G401.6 (cell line): ENCODE data around the gene USF1.
A peak's percentile ranks its signal among the peaks of the same experiment; 100 is the strongest.
"Not testable (repeated sequence)": the region's sequence is repeated elsewhere in the genome, so short reads cannot be mapped to it uniquely, and the experiment has no call there.

Experiments used
- FAIRE-seq: peaks from 2 replicates; lab custom pipeline; 2012; peaks lifted over from hg19 to GRCh38; lab: Jason Lieb, UNC

Gene USF1

DNA sequence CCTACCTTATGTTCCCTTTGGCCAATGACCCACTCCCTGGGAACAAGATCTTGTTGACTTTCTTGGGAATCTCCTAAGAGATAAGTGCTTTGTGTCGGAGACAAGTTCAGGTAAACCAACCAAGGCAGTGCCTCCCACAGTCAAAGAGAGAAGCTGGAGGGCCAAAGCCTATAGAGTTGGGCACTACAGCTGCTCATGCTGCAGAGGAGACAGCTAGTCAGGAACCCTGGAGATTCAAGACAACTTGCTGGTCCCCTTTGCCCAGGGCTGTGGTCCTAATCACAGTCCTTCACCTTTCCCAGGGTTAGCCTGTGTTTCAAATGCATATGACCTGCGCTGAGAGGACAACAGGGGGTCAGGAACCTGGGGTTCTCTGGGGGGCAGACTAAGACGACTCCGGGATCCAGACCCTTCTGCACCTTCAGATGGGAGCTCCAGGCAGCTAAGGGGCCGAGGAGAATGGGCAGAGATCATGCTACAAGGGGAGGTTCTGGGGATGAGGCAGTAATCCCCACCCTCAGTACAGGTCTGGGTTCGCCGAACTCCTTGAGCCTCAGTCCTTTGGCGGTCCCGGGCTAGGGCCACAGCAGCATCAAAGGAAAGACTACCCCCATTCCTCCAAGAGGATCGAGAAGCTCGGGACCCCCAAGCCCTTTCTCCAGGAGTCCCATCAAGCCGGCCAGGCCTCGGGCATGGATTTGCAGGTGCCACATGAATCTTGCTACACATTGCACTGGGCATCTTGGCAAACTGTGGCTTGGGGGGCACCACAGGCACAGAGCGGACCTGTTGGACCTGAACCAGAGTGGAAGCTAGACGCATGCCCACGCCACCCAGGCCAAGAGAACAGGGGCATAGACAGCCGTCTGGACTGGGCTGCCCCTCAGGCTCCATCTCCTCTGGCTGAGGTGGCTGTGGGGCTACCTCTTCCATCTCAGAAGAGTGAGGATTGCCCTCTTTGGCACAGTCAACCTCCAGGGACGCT lies 2.0 kb upstream of the USF1 start:
- FAIRE-seq: no peak

- no peak for FAIRE-seq
Measured at GRCh38 chr1:161046605-161047228, 940 bp upstream of the USF1 start.

DNA sequence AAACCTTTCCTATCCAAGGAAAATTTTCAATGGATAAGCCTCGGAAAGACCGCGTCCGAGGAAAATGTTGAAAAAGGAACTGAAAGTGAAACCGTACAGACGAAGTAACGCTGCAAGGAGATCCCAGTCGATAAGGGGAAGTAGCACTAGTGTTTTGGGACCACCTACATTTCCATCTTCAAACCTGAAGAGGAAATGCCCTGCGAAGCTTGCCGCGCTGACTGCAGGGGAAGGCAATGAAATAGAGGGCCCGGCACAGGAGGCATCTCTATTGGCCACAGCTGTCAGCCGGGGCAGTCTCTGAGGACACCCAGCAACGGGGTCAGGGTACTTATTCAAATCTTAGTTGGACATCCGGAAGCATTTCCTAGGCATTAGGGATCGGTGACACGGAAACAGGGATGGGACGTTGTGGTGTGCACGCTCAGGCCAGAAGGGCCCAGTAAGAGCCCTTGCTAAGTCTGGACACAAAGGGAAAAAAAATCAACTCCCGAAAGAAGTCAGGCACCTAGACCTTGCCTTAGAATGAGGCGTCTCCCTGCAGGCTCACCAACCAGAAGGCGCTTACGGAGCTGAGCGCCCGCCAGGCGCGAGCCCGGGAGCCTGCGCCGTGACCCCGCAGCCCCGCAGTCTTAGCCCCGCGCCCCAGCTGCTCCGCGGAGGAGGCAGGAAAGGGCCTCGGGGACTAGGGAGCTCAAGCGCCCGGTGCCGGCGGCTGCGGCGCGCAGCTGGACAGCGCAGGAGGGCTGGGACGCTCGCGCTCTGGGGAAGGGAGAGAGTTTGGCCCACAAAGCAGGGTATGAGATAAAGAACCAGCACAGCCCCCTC lies 655 bp downstream of the USF1 start:
- peak; percentile 36 for FAIRE-seq

GRCh38 chr1:161044535-161044907 lies 1.3 kb downstream of the USF1 start:
- FAIRE-seq: no peak

DNA sequence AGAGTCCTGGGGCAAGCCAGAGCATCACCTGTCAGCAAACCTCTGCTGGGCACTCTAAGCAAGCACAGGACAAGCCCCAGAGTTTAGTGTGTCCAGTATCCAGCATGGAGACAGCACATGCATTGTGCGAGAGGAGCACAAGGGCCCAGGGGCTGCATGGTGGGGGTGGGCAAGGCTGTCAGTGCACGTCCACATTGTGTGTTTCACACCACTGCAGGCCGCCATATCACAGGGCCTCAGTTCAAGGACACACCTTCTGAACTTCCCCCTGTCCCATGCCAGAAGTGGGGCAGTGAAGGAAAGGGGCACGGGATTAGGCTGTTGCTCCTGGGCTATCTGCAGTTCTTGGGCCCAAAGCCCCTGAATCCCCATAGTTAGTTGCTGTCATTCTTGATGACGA lies 6.2 kb downstream of the USF1 start:
- no peak for FAIRE-seq

DNA sequence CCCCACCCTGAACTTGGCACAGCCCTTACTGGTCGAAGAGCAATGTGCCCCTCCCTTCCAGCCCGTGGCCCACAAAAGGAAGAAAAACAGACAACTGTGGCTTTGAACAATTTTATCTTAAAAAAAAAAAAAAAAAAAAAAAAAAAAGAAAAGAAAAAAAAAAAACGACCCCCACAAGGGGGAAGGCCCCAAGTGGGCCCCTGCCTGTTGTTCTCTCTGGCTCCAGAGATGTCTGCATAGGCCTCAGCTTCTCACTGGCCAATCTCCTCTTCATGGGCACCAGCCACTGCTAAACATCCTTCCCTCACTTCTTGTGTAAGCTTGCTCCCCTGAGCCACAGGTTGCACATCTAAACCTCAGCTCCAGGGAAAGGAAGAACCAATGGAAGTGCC lies 6.6 kb downstream of the USF1 start:
- no peak for FAIRE-seq

- FAIRE-seq: no peak
Measured at GRCh38 chr1:161038523-161039153, 7.1 kb downstream of the USF1 start, which contains the start of gene TSTD1. TSS of gene TSTD1 (minus strand) at chr1:161038964. CDS start at chr1:161038889, 75 bp downstream.

GRCh38 chr1:161037661-161038522 lies 7.9 kb downstream of the USF1 start:
- FAIRE-seq: no peak

DNA sequence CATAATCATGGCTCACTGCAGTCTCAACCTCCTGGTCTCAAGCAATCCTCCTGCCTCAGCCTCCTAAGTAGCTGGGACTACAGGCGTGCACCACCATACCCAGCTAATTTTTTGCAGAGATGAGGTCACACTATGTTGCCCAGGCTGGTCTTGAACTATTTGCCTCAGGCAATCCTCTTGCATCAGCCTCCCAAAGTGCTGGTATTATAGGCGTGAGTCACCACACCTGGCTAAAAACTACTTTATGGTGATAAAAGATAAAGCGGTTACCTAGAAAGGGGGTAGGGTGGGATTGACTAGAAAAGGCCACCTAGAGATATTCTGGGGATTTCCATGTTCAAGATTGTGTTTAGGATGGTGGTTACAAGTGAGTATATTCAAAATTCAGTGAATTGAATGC lies 12.0 kb downstream of the USF1 start:
- no peak for FAIRE-seq

DNA sequence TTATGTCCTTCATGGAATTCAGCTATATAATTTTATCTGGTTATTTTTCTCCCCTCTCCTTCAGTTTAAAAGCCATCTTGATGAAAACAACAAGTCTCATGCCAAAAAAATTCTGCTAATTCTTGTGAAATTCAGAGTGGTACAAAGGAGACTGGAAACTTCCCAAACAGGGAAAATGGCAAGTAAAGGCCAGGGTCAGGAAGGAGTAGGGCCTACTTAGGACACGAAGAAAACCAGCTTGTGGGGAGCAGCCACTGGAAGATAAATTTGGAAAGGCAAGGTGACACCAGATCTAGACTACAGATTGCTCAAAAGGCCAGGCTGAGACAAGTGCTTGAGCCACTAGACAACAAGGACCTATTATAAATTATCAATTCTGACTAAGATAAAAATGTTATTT lies 13.4 kb downstream of the USF1 start:
- FAIRE-seq: no peak

GRCh38 chr1:161031874-161032273 lies 13.9 kb downstream of the USF1 start:
- FAIRE-seq: no peak

- not testable (repeated sequence) for FAIRE-seq
Measured at GRCh38 chr1:161029466-161029865, 16.3 kb downstream of the USF1 start.

DNA sequence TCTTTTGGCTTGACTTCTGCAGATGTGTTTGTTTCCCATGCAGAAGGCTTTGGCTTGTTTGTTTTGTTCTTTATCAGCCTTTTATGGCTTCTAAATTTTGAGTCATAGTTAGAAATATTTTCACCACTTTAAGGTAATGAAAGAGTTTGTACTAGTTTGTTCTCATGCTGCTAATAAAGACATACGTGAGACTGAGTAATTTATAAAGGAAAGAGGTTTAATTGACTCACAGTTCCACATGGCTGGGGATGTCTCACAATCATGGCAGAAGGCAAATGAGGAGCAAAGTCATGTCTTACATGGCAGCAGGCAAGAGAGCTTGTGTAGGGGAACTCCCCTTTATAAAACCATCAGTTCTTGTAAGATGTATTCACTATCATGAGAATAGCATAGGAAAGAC lies 18.8 kb downstream of the USF1 start:
- not testable (repeated sequence) for FAIRE-seq

DNA sequence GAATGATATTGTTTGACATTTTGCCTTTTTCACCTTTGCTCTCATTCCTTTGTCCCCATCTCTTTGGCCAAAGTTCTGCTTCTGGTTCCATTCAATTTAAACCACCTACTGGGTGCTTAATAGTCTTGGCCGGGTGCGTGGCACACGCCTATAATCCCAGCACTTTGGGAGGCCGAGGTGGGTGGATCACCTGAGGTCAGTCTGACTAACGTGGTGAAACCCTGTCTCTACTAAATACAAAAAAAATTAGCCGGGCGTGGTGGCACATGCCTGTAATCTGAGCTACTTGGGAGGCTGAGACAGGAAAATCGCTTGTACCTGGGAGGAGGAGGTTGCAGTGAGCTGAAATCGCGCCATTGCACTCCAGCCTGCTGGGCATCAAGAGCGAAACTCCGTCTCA lies 23.3 kb downstream of the USF1 start:
- not testable (repeated sequence) for FAIRE-seq

GRCh38 chr1:161021970-161022353 lies 23.8 kb downstream of the USF1 start:
- no peak for FAIRE-seq

- FAIRE-seq: peak; percentile 85
Measured at GRCh38 chr1:161021165-161021969, 24.4 kb downstream of the USF1 start.

DNA sequence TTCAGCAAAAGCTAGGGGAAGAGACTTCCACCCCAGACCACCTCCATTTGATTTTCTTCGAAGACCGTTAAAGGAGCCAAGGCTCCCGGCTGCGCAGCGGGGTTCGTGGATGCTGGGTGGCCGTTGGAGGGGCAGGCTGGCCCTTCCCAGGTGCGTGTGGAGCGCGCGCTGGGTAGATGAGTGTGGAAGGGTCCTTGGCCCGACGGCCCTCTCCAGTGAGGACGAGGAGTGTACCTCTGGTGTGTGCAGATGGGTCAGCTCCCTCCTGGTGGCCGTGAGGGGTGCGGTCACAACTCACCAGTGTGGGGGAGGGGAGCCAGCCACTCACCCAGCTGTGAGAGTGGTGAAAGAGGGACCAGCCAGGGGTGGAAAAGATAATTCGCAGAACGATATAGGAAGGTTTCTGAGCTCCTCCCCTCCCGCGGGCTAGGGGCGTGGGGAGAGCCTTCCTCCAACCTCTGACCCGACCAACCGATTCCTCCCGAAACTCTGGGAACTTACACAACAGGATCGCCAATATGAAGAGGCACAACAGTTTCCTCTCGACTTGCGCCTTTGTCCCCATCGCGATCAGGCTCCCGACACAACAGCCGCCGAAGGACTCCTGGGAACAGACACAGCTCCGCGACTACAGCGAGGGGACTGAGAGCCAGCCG lies 25.1 kb downstream of the USF1 start, which contains the start of gene F11R:
TSS of gene F11R (minus strand) at position 644 of the 656 bp plus-strand sequence. CDS start at position 565, 79 bp downstream.
- no peak for FAIRE-seq

- FAIRE-seq: no peak
Measured at GRCh38 chr1:161019751-161020495, 25.9 kb downstream of the USF1 start.

- not testable (repeated sequence) for FAIRE-seq
Measured at GRCh38 chr1:161019111-161019660, 26.6 kb downstream of the USF1 start.
